ENCODE data around the gene APAF1.
"Not testable (repeated sequence)": the region's sequence is repeated elsewhere in the genome, so short reads cannot be mapped to it uniquely, and the experiment has no call there.

The APAF1 gene

DNA sequence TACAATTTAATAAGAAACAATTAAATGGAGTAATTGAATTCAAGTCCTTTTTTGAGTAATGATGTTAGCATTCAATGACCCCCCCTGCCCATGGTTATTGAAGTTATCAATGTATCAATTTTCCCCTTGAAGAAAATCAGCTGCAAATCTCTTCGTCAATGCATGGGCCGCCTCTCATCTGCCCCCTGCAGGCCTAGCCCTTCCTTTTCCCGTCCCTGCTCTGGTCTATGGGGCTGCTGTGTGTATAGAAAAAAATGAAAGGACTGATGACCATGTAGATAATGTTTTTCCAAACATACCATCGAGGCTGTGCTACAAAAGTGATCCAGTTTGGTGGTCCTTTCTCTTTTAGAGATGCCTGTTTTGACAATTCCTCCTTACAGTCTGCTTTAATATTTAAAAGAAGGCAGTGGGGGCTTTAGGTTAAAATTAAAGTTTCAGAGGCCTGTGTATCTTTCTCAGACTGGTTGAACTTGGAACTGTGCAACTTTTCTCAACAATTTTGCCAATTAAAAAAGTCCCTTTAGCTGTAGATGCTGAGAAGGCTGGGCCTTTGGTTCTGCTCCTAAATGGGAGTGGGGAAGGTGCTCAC lies 98.4 kb downstream of the APAF1 start:
- in situ Hi-C loops (cut with MboI; ENCODE audit: low sequenced_read_pairs), result loop anchor here (25.0 kb wide), 1 partner anchor 244 kb away; no protein-coding TSS in a partner anchor
- H3K4me3 ChIP-seq, result no peak overlapping the region
- H3K9me3 ChIP-seq, result peaks cover 4% of the 10 kb centered on the region; the same call in 1 of the 2 replicates
- peaks cover 5% of the 10 kb centered on the region; the same call in 1 of the 2 replicates for H3K4me1 ChIP-seq
- H3K36me3 ChIP-seq (replicated peaks), result no peaks in the 10 kb centered on the region
- peaks cover 22% of the 10 kb centered on the region for H3K27me3 ChIP-seq (ENCODE audit: low read depth)
- DNase-seq (ENCODE audit: low spot score in 2 of 2), result peak; percentile 14 to 71

DNA sequence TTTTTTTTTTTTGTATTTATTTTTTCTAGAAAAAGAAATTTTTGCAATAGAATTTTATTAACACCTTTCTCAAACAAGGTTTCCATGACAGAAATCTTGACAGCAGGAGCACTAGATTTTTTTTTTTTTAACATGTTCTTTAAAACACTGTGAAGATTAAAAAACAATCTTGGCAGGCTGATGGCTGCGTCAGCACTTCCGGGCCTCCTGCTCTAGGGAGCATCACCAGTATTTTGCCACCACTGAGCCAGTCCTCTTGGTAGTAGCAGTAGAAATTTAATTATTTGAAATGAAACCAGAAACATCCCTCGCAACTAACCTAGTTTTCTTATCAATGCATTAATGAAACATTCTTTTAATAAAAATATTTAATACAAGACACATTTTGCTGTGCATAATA lies 99.6 kb downstream of the APAF1 start:
- Histone ChIP-seq H3K36me3 (replicated peaks) (no peaks in the 10 kb centered on the region), H3K4me1 (peaks cover 5% of the 10 kb centered on the region; the same call in 1 of the 2 replicates), H3K9me3 (peaks cover 4% of the 10 kb centered on the region; the same call in 1 of the 2 replicates), H3K4me3 (no peak overlapping the region), H3K27me3 (ENCODE audit: low read depth) (peaks cover 22% of the 10 kb centered on the region)
- in situ Hi-C loops (cut with MboI; ENCODE audit: low sequenced_read_pairs), result loop anchor here (25.0 kb wide), 1 partner anchor 243 kb away; no protein-coding TSS in a partner anchor
- no peak for DNase-seq (ENCODE audit: low spot score in 2 of 2)

DNA sequence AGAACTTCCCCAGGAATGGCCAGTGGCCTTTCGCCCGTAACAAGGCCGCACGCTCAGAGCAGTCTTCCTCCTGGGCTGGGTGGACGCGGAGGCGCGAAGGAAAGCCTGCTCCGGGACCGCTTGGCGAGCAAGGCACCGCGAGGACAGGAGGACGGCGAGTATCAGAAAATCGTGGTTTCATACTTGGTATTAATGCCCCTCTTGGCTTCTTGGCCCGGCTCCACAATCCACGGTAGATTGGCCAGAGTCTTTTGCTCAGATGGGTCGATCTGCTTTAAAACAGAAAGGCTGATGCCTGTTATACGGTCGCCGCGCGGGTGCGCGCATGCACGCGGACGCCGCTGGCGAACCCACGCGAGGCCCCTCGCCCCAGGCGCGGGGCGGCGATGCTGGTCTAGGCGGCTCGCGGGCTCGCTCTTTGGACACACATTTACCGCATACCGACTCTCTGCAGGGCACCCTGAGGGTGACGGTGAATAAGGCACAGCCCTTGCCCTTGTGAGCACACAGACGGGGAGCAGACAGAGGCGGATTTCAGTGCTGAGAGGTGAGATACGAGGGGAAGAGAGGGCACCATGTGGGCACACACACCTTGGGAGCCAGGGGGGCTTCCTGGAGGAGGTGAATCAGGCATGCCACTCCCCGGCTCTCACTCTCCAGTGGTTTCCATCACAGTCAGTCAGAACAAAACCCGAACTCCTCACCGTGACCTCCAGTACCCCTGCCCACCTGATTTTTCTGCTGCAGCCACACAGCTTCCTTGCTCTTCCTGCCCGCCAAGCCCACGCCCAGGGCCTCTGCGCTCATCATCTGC lies 100.7 kb downstream of the APAF1 start:
- H3K36me3 ChIP-seq (replicated peaks), result no peaks in the 10 kb centered on the region
- no peak for DNase-seq (ENCODE audit: low spot score in 2 of 2)
- 0 out of 2 replicates have a peak, but pooled peaks cover 2% of the 10 kb centered on the region for H3K9me3 ChIP-seq
- H3K4me3 ChIP-seq, result no peak overlapping the region
- H3K4me1 ChIP-seq, result peaks cover 5% of the 10 kb centered on the region; the same call in 1 of the 2 replicates
- H3K27me3 ChIP-seq (ENCODE audit: low read depth), result peaks cover 22% of the 10 kb centered on the region
- in situ Hi-C loops (cut with MboI; ENCODE audit: low sequenced_read_pairs), result loop anchor here (25.0 kb wide), 1 partner anchor 242 kb away; no protein-coding TSS in a partner anchor

DNA sequence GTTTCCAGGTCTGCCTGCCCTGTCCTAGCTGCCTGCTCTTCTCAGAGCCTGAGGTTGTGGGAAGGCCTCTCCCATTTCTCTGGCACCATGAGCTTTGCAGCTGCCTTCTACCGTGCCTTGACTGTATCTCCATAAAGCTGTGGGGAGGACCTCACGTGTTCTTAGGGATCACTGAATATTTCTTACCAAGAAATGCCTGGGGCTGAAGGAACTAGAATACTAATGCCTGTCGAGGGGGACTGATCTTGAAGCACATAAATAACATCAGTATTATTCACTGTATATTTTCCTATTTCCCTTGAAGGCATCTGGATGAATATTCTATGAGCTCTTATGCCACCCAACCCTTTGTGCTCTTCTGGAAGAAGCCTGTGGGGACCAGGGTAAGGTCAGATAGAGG lies 103.4 kb downstream of the APAF1 start:
- no peak for DNase-seq (ENCODE audit: low spot score in 2 of 2)
- Histone ChIP-seq H3K4me3 (no peak overlapping the region), H3K4me1 (no peaks in the 10 kb centered on the region), H3K36me3 (replicated peaks) (no peaks in the 10 kb centered on the region), H3K27me3 (ENCODE audit: low read depth) (peaks cover 22% of the 10 kb centered on the region), H3K9me3 (no peaks in the 10 kb centered on the region)
- in situ Hi-C loops (cut with MboI; ENCODE audit: low sequenced_read_pairs), result loop anchor here (25.0 kb wide), 1 partner anchor 239 kb away; no protein-coding TSS in a partner anchor

DNA sequence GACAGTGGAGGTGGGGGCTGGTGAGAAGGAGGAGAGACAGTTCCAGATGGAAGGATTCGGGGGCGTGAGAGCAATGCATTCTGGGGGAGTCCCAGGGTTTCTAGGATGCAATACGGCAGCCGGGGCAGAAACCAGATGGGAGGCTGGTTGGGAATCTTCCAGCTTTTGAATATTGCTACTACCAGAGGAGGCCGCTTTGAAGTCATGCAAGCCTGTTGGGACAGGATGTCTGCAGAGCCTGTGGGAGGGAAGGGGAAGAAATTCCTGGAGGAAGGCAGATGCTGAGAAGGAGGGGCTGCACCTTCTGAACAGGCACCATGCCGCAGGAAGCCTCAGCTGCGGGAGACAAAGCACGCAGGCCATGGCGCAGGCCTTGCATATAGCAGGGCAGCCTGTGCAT lies 105.4 kb downstream of the APAF1 start:
- DNase-seq (ENCODE audit: low spot score in 2 of 2), result no peak
- Histone ChIP-seq H3K4me3 (no peak overlapping the region), H3K27me3 (ENCODE audit: low read depth) (peaks cover 22% of the 10 kb centered on the region), H3K36me3 (replicated peaks) (no peaks in the 10 kb centered on the region), H3K4me1 (no peaks in the 10 kb centered on the region), H3K9me3 (no peaks in the 10 kb centered on the region)
- in situ Hi-C loops (cut with MboI; ENCODE audit: low sequenced_read_pairs), result no loop called here

DNA sequence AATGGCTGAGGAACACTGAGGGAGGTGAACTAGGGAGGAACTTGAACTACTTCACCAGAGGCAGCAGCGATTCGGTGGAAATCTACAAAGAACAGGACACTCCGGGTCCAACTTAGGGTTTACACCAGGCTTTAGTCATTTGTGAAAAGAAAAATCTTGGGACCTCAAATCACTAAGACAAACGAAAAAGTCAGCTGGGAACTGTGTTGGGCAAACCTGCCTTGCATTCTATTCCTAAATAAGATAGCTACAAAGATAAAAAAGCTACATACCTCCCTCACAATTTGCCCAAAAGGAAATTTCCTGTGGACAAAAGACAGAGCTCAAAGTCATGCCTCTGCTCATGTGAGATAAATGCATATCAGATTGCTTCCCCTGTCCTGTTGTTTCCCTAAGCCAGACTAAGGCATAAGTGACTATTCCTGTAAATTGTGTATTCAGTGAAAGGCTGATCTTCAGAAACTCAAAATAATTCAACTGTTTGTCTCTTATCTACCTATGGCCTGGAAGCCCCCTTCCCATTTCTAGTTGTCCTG lies 106.6 kb downstream of the APAF1 start:
- no peaks in the 10 kb centered on the region for H3K4me1 ChIP-seq
- H3K4me3 ChIP-seq, result no peak overlapping the region
- no peak for DNase-seq (ENCODE audit: low spot score in 2 of 2)
- H3K9me3 ChIP-seq, result no peaks in the 10 kb centered on the region
- H3K36me3 ChIP-seq (replicated peaks), result no peaks in the 10 kb centered on the region
- H3K27me3 ChIP-seq (ENCODE audit: low read depth), result peaks cover 13% of the 10 kb centered on the region
- in situ Hi-C loops (cut with MboI; ENCODE audit: low sequenced_read_pairs), result no loop called here

DNA sequence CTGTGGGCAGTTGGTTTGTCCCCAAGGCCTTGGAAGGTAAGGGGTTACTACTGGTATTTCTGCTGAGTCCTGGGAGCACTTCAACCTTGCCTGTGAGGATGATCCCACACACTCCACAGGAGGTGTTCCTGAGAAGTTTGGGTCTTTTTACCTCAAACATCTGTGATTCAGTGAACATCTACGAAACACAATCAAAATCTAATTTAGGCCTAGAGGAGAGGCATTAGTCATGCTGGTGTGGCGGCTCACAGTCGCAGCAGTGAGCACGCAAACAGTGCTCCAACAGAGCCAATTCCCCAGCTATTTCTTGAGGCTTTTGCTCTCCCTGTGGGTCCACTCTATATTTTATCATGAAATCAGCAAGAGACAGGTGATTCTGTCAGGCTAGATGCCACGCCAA lies 107.6 kb downstream of the APAF1 start:
- H3K9me3 ChIP-seq, result no peaks in the 10 kb centered on the region
- no peaks in the 10 kb centered on the region for H3K36me3 ChIP-seq (replicated peaks)
- in situ Hi-C loops (cut with MboI; ENCODE audit: low sequenced_read_pairs), result no loop called here
- H3K4me3 ChIP-seq, result no peak overlapping the region
- H3K4me1 ChIP-seq, result no peaks in the 10 kb centered on the region
- no peak for DNase-seq (ENCODE audit: low spot score in 2 of 2)
- peaks cover 2% of the 10 kb centered on the region for H3K27me3 ChIP-seq (ENCODE audit: low read depth)

DNA sequence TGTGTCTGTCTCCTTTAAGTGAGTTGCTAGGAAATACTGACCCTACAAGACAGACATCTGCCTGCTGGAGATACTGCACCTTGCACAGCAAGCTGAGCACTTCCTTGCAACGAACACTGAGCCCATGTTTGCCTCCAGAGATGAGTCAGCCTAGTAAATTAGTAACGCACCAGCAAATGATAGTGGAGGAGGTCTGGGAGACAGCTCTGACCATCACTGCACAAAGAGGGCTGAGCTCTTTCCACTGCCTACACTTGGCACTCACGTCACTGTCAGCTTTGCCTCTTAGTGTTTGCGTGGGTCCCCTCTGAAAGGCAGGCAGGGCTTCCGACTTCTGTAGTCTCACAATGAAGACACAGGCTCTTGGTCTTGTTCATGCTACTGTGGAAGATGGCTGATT lies 109.0 kb downstream of the APAF1 start:
- H3K4me1 ChIP-seq, result no peaks in the 10 kb centered on the region
- H3K36me3 ChIP-seq (replicated peaks), result no peaks in the 10 kb centered on the region
- no peak for DNase-seq (ENCODE audit: low spot score in 2 of 2)
- H3K9me3 ChIP-seq, result no peaks in the 10 kb centered on the region
- in situ Hi-C loops (cut with MboI; ENCODE audit: low sequenced_read_pairs), result no loop called here
- H3K27me3 ChIP-seq (ENCODE audit: low read depth), result no peaks in the 10 kb centered on the region; the same call in 1 of the 2 replicates
- no peak overlapping the region for H3K4me3 ChIP-seq

DNA sequence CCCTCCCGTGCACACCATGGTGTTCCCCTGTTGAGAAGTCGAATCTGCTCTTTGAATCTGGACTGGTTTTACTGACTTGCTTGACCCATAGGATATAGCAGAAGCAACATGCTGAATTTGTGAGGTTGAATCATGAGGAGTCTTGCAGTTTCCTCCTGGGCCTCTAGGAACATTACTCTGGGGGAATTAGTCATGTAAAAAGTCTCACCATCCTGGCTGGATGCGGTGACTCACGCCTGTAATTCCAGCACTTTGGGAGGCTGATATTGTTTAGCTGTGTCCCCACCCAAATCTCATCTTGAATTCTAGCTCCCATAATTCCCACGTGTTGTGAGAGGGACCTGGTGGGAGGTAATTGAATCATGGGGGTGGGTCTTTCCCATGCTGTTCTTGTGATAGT lies 110.8 kb downstream of the APAF1 start:
- H3K36me3 ChIP-seq (replicated peaks); H3K27me3 ChIP-seq (ENCODE audit: low read depth); DNase-seq (ENCODE audit: low spot score in 2 of 2); H3K4me1 ChIP-seq; H3K9me3 ChIP-seq; H3K4me3 ChIP-seq; in situ Hi-C loops (cut with MboI; ENCODE audit: low sequenced_read_pairs): not testable (repeated sequence)

DNA sequence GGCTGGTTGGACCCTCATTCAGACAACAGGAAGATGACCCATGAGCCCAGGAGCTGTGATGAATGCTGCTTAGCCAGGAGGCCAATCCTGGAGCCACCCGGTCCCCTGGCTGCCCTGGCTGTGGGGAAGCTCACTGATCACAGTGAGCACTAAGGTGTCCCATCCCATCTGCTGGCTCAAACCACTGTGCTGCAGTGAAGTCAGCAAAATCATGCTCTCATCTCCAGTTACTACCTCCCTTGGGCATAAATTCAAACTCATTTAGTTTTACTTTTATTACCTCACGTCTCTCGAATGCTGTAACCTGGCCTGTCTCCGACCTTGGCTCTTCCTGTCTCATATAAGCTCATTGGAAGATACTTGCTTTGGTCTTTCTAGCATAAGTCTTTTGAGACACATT lies 112.4 kb downstream of the APAF1 start:
- in situ Hi-C loops (cut with MboI; ENCODE audit: low sequenced_read_pairs), result no loop called here
- Histone ChIP-seq H3K36me3 (replicated peaks) (no peaks in the 10 kb centered on the region), H3K4me1 (no peaks in the 10 kb centered on the region), H3K9me3 (no peaks in the 10 kb centered on the region), H3K4me3 (no peak overlapping the region), H3K27me3 (ENCODE audit: low read depth) (peaks cover 2% of the 10 kb centered on the region)
- DNase-seq (ENCODE audit: low spot score in 2 of 2), result no peak

DNA sequence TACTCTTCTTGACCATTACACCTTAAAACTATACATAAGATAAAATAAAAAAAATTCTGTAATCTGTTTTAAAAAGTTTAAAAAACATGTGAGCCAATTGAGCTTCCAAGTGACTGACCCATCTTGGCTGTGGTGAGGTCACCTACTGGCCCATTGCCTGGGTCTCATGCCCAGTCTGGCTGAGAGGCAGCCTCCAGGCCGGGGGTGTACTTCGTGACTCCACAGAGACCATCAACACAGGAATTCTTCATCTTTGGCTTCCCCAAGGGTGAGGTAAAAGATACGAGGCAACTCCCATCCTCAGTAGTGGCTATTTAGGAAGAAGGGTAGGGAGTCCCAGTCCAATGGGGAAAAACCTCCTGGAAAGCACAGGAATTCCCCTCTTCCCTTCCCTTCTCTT lies 113.2 kb downstream of the APAF1 start:
- in situ Hi-C loops (cut with MboI; ENCODE audit: low sequenced_read_pairs), result no loop called here
- no peaks in the 10 kb centered on the region for H3K36me3 ChIP-seq (replicated peaks)

DNA sequence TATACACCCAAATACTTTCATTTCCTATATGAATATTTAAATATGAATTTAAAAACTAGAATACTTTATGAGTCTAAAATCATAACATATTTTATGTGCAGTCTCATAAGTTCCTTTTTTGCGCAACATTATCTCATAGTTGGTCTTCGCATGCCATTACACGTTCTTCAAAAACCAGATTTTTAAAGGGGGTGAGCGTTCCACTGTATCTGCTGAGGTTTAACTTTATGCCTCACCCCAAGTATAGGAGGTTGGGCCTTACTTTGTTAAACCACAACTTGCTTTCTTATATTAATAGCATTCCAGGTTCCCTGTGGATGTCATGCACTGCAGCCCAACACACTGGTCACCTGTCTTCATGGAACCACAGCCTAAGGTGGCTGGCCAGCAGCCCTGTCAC lies 118.6 kb downstream of the APAF1 start:
- no peaks in the 10 kb centered on the region for H3K4me1 ChIP-seq
- peaks cover 12% of the 10 kb centered on the region for H3K27me3 ChIP-seq (ENCODE audit: low read depth)
- no peak overlapping the region for H3K4me3 ChIP-seq
- no peaks in the 10 kb centered on the region for H3K9me3 ChIP-seq
- no peak for DNase-seq (ENCODE audit: low spot score in 2 of 2)
- in situ Hi-C loops (cut with MboI; ENCODE audit: low sequenced_read_pairs), result no loop called here
- no peaks in the 10 kb centered on the region for H3K36me3 ChIP-seq (replicated peaks)

More for the DNA sequence above, 113.2 kb downstream of the APAF1 start:
- Histone ChIP-seq H3K4me3 (no peak overlapping the region), H3K9me3 (no peaks in the 10 kb centered on the region), H3K4me1 (no peaks in the 10 kb centered on the region), H3K27me3 (ENCODE audit: low read depth) (peaks cover 9% of the 10 kb centered on the region)
- DNase-seq (ENCODE audit: low spot score in 2 of 2), result no peak

DNA sequence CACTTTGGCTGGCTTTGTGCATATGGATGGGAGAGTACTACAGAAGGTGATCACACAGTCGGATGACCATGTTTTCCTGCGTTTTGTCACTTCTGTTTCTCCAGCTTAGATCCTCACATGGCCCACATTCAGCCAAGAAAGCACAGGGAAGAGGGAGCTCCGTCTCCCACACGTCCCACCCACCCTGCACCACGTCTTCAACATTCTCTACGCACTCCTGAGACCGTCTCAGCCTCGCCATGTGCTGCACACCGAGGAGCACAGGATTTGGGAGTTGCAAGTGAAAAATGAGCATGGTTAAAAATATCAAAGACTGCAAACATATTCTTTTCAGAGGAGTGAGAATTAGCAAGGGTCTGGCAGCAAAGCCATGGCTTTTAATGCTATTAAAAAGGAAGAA lies 122.2 kb downstream of the APAF1 start:
- H3K27me3 ChIP-seq (ENCODE audit: low read depth), result peaks cover 10% of the 10 kb centered on the region
- no peaks in the 10 kb centered on the region for H3K9me3 ChIP-seq
- no peak for DNase-seq (ENCODE audit: low spot score in 2 of 2)
- H3K4me1 ChIP-seq, result no peaks in the 10 kb centered on the region
- H3K4me3 ChIP-seq, result no peak overlapping the region
- in situ Hi-C loops (cut with MboI; ENCODE audit: low sequenced_read_pairs), result no loop called here
- no peaks in the 10 kb centered on the region for H3K36me3 ChIP-seq (replicated peaks)

DNA sequence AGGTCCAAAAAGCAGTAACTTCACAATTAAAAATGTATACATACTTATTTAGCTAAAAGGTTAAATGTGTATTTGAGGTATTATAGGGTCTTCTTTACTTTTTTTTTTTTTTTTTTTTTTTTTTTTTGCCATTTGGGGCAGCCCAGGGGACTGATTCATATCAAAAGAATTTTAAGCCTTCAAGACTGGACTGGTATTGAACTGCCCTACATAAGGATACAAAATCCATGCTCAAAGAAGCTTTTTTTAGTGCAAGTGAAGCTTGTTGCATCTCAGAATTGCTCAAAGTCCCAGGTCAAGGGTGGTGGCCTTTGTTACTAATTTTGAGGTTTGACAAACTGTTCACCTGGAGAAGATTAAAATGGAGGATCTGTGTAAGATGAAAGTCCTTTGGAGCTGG lies 124.0 kb downstream of the APAF1 start:
- Histone ChIP-seq H3K36me3 (replicated peaks) (no peaks in the 10 kb centered on the region), H3K4me1 (no peaks in the 10 kb centered on the region), H3K9me3 (no peaks in the 10 kb centered on the region), H3K27me3 (ENCODE audit: low read depth) (no peaks in the 10 kb centered on the region), H3K4me3 (no peak overlapping the region)
- DNase-seq (ENCODE audit: low spot score in 2 of 2), result no peak
- in situ Hi-C loops (cut with MboI; ENCODE audit: low sequenced_read_pairs), result no loop called here
